Measurements from ENCODE around the gene ZNF219. TPM values are rescaled to one million over a fixed set of nuclear protein-coding genes. Genes with fewer than 3 reads are reported as not detected.

Gene ZNF219
- polyA plus RNA-seq, 1 donor from 2014 or later: 40.6 TPM

DNA sequence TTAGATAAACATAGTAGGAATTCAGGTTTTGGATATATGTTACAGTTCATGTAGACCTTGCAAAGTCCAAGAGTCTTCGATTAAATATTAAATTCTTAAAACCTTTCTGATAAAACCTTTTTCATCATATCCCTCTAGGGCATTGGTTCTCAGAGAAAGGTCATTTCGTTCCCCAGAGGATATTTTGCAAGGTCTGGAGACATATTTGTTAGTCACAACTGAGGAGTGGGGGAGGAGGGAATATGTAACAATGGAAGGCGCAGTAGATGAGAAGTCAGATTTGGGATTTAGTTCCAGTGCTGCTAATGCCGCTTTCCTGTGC, 7.7 kb upstream of the ZNF219 start:
- Histone ChIP-seq H3K4me3 (ENCODE audit: low read length) (no peak overlapping the region), H3K27me3 (ENCODE audit: insufficient read depth, low read depth, low read length) (no peaks in the 10 kb centered on the region), H2AFZ (ENCODE audit: low read depth, low read length) (peak overlapping the region; percentile 57), H3K4me2 (ENCODE audit: low read length) (no peak overlapping the region), H3K79me2 (replicated peaks; ENCODE audit: insufficient read depth, low read length) (peaks cover under 1% of the 10 kb centered on the region), H4K20me1 (ENCODE audit: insufficient read depth) (no peaks in the 10 kb centered on the region), H3F3A (ENCODE audit: insufficient read depth, low read length, poor library complexity, severe bottlenecking) (peaks cover 6% of the 10 kb centered on the region), H3K9me2 (ENCODE audit: insufficient read depth, low read length) (no peaks in the 10 kb centered on the region), H3K9ac (ENCODE audit: low read length) (peak overlapping the region; percentile 40), H3K27ac (ENCODE audit: low read length) (peak overlapping the region; percentile 61), H3K9me3 (ENCODE audit: low read length) (no peaks in the 10 kb centered on the region), H3K36me3 (ENCODE audit: insufficient read depth, low read length) (no peaks in the 10 kb centered on the region)
- TF ChIP-seq EZH2 (IDR thresholded peaks at IDR 0.05; ENCODE audit: borderline replicate concordance, insufficient read depth, low read length, poor library complexity, severe bottlenecking) (no peak), TAF1 (IDR thresholded peaks at IDR 0.05; ENCODE audit: low read depth) (no peak), POLR2AphosphoS5 (IDR thresholded peaks at IDR 0.05) (no peak), RAD21 (conservative IDR thresholded peaks at IDR 0.05) (no peak), MXI1 (conservative IDR thresholded peaks at IDR 0.05; ENCODE audit: poor library complexity, severe bottlenecking) (no peak), EP300 (conservative IDR thresholded peaks at IDR 0.05; ENCODE audit: poor library complexity, severe bottlenecking) (no peak), SMC3 (conservative IDR thresholded peaks at IDR 0.05; ENCODE audit: poor library complexity) (no peak)
- TF ChIP-seq, protein P1, sequence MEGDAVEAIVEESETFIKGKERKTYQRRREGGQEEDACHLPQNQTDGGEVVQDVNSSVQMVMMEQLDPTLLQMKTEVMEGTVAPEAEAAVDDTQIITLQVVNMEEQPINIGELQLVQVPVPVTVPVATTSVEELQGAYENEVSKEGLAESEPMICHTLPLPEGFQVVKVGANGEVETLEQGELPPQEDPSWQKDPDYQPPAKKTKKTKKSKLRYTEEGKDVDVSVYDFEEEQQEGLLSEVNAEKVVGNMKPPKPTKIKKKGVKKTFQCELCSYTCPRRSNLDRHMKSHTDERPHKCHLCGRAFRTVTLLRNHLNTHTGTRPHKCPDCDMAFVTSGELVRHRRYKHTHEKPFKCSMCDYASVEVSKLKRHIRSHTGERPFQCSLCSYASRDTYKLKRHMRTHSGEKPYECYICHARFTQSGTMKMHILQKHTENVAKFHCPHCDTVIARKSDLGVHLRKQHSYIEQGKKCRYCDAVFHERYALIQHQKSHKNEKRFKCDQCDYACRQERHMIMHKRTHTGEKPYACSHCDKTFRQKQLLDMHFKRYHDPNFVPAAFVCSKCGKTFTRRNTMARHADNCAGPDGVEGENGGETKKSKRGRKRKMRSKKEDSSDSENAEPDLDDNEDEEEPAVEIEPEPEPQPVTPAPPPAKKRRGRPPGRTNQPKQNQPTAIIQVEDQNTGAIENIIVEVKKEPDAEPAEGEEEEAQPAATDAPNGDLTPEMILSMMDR (IDR thresholded peaks at IDR 0.05; ENCODE audit: poor library complexity, severe bottlenecking): no peak
- TF ChIP-seq, protein P2, sequence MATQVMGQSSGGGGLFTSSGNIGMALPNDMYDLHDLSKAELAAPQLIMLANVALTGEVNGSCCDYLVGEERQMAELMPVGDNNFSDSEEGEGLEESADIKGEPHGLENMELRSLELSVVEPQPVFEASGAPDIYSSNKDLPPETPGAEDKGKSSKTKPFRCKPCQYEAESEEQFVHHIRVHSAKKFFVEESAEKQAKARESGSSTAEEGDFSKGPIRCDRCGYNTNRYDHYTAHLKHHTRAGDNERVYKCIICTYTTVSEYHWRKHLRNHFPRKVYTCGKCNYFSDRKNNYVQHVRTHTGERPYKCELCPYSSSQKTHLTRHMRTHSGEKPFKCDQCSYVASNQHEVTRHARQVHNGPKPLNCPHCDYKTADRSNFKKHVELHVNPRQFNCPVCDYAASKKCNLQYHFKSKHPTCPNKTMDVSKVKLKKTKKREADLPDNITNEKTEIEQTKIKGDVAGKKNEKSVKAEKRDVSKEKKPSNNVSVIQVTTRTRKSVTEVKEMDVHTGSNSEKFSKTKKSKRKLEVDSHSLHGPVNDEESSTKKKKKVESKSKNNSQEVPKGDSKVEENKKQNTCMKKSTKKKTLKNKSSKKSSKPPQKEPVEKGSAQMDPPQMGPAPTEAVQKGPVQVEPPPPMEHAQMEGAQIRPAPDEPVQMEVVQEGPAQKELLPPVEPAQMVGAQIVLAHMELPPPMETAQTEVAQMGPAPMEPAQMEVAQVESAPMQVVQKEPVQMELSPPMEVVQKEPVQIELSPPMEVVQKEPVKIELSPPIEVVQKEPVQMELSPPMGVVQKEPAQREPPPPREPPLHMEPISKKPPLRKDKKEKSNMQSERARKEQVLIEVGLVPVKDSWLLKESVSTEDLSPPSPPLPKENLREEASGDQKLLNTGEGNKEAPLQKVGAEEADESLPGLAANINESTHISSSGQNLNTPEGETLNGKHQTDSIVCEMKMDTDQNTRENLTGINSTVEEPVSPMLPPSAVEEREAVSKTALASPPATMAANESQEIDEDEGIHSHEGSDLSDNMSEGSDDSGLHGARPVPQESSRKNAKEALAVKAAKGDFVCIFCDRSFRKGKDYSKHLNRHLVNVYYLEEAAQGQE (IDR thresholded peaks at IDR 0.05; ENCODE audit: borderline replicate concordance): no peak

DNA sequence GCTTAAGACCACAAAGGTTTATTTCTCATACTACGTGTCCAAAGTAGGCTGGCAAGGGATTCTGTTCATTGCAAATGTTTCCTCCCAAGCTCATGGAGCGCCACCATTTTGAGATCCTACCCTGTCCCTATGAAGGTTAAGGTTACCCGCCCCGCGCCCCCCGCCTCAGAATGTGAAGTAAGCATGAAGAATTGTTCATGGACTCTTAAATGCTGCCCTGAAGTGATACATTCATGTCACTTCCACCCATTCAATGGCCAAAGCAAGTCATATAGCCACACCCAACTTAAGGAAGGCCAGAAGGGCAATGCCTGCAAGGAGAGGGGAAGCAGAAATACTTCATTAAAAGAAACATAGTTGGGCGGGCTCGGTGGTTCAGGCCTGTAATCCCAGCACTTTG, 6.6 kb upstream of the ZNF219 start:
- Histone ChIP-seq H3K4me2 (ENCODE audit: low read length) (no peak overlapping the region), H3K79me2 (replicated peaks; ENCODE audit: insufficient read depth, low read length) (peaks cover 9% of the 10 kb centered on the region), H3F3A (ENCODE audit: insufficient read depth, low read length, poor library complexity, severe bottlenecking) (peaks cover 6% of the 10 kb centered on the region), H2AFZ (ENCODE audit: low read depth, low read length) (no peak overlapping the region), H3K27me3 (ENCODE audit: insufficient read depth, low read depth, low read length) (no peaks in the 10 kb centered on the region), H3K9me2 (ENCODE audit: insufficient read depth, low read length) (no peaks in the 10 kb centered on the region), H3K9me3 (ENCODE audit: low read length) (no peaks in the 10 kb centered on the region), H3K27ac (ENCODE audit: low read length) (peak overlapping the region; percentile 98), H3K4me3 (ENCODE audit: low read length) (peak overlapping the region; percentile 86), H4K20me1 (ENCODE audit: insufficient read depth) (no peaks in the 10 kb centered on the region), H3K9ac (ENCODE audit: low read length) (peak overlapping the region; percentile 97), H3K36me3 (ENCODE audit: insufficient read depth, low read length) (no peaks in the 10 kb centered on the region)
- TF ChIP-seq, protein P1 (IDR thresholded peaks at IDR 0.05; ENCODE audit: poor library complexity, severe bottlenecking): no peak
- TF ChIP-seq TAF1 (IDR thresholded peaks at IDR 0.05; ENCODE audit: low read depth) (no peak), MXI1 (conservative IDR thresholded peaks at IDR 0.05; ENCODE audit: poor library complexity, severe bottlenecking) (no peak)

All from neural cell (in vitro differentiated cells).